Measurements from ENCODE around the gene SNRPB. TPM values are rescaled to one million over a fixed set of nuclear protein-coding genes. Genes with fewer than 3 reads are reported as not detected.

The SNRPB gene
- total RNA-seq, 1 donor from 2014 or later = 215 TPM

GRCh38 chr20:2515203-2515602 lies 44.6 kb upstream of the SNRPB start:
- intact Hi-C loops (cut with micrococcal nuclease) = no loop called here
- Mint-ChIP-seq H3K36me3 (ENCODE audit: low read depth) (no peaks in the 10 kb centered on the region), H3K27ac (no peak overlapping the region), H3K4me1 (no peaks in the 10 kb centered on the region), H3K9me3 (no peaks in the 10 kb centered on the region), H3K4me3 (no peak overlapping the region), H3K27me3 (peaks cover 18% of the 10 kb centered on the region)
- ATAC-seq (ENCODE audit: low read depth) (no peak), DNase-seq (no peak)
- ChIA-PET CTCF (interaction anchor here (2.0 kb wide), 1 partner anchor 9 kb away, joined by 7 read pairs; no protein-coding TSS in a partner anchor), POLR2A (no interaction called here)
- no peak for TF ChIP-seq CTCF (IDR thresholded peaks at IDR 0.05)

- Mint-ChIP-seq H3K27ac (no peak overlapping the region), H3K4me1 (peaks cover 21% of the 10 kb centered on the region), H3K36me3 (ENCODE audit: low read depth) (peaks cover 6% of the 10 kb centered on the region), H3K4me3 (no peak overlapping the region), H3K9me3 (no peaks in the 10 kb centered on the region), H3K27me3 (peaks cover 18% of the 10 kb centered on the region)
- ChIA-PET POLR2A (interaction anchor here (3.4 to 3.7 kb wide), 2 partner anchors 15 to 40 kb away, joined by 16 to 32 read pairs; partner anchors contain the start of gene SNRPB), CTCF (interaction anchor here (1.2 to 3.6 kb wide), 3 partner anchors 11 to 17 kb away, joined by 3 to 20 read pairs (median 6); no protein-coding TSS in a partner anchor)
- DNase-seq = no peak
- intact Hi-C loops (cut with micrococcal nuclease) = loop anchor here (1.0 to 5.0 kb wide), 4 partner anchors 15 to 963 kb away; partner anchors contain the start of genes ATRN, NOP56 and PTPRA
- no peak for TF ChIP-seq CTCF (IDR thresholded peaks at IDR 0.05)
- ATAC-seq (ENCODE audit: low read depth) = no peak
Observed at GRCh38 chr20:2509794-2510193, 39.2 kb upstream of the SNRPB start.

DNA sequence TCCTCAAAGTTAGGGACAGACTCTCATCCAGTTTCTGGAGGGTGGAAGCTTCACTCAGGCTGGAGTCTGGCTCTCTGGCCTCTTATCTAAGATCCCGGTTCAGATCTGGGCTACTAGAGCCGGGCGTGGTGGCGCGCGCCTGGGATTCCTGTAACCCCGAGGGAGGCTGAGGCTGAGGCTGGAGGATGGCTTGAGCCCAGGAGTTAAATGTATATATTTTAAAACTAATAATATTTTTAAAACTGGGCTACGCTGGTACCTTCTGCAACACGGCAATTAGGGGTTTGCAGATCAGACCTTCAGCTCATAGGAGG lies 38.8 kb upstream of the SNRPB start:
- DNase-seq = no peak
- H3K4me1 Mint-ChIP-seq = peaks cover 23% of the 10 kb centered on the region
- no peaks in the 10 kb centered on the region for H3K9me3 Mint-ChIP-seq
- CTCF ChIA-PET = interaction anchor here (1.2 to 3.6 kb wide), 3 partner anchors 12 to 17 kb away, joined by 3 to 20 read pairs (median 6); no protein-coding TSS in a partner anchor
- no peak for ATAC-seq (ENCODE audit: low read depth)
- H3K4me3 Mint-ChIP-seq = peak overlapping the region; percentile 100
- H3K27ac Mint-ChIP-seq = peak overlapping the region; percentile 96
- intact Hi-C loops (cut with micrococcal nuclease) = loop anchor here (1.0 to 5.0 kb wide), 4 partner anchors 15 to 963 kb away; partner anchors contain the start of genes ATRN, NOP56 and PTPRA
- H3K36me3 Mint-ChIP-seq (ENCODE audit: low read depth) = peaks cover 6% of the 10 kb centered on the region
- TF ChIP-seq CTCF (IDR thresholded peaks at IDR 0.05) = no peak
- H3K27me3 Mint-ChIP-seq = peaks cover 18% of the 10 kb centered on the region
- POLR2A ChIA-PET = interaction anchor here (0.7 to 3.7 kb wide), 5 partner anchors 12 to 536 kb away, joined by 3 to 32 read pairs (median 6); partner anchors contain the start of genes NOP56 and SNRPB

- TF ChIP-seq CTCF (IDR thresholded peaks at IDR 0.05) = no peak
- Mint-ChIP-seq H3K27ac (peak within 1 kb of the TSS; percentile 96), H3K9me3 (no peaks in the 10 kb centered on the region), H3K4me1 (peaks cover 23% of the 10 kb centered on the region), H3K27me3 (peaks cover 18% of the 10 kb centered on the region), H3K36me3 (ENCODE audit: low read depth) (peaks cover 6% of the 10 kb centered on the region), H3K4me3 (peak within 1 kb of the TSS; percentile 100)
- ATAC-seq (ENCODE audit: low read depth) (peak; percentile 93), DNase-seq (peak; percentile 72)
- CTCF ChIA-PET = interaction anchor here (1.2 to 3.6 kb wide), 4 partner anchors 12 to 220 kb away, joined by 3 to 20 read pairs (median 4); no protein-coding TSS in a partner anchor
- POLR2A ChIA-PET = interaction anchor here (0.7 to 3.7 kb wide), 7 partner anchors 13 to 536 kb away, joined by 3 to 32 read pairs (median 5); partner anchors contain the start of genes IDH3B, NOP56 and SNRPB
- intact Hi-C loops (cut with micrococcal nuclease) = loop anchor here (1.0 to 5.0 kb wide), 5 partner anchors 15 to 963 kb away; partner anchors contain the start of genes ATRN, NOP56, PTPRA and SNRPB
Observed at GRCh38 chr20:2508631-2509467, 38.3 kb upstream of the SNRPB start, which contains the start of gene ZNF343. ZNF343 (minus strand) TSS chr20:2508915; CDS start chr20:2493895, 15,020 bp downstream.
